HCT116 (cell line): Measurements from ENCODE around the gene CWH43.

ENCODE experiments used
- ELF1 ChIP-seq: IDR thresholded peaks from 2 replicates; pipeline ENCODE4 v1.6.1; 2012; ENCODE audit warnings: low read depth, borderline replicate concordance
- EZH2 ChIP-seq: fragments of 200-600 bp; sonication (generic); IDR thresholded peaks from 2 replicates; pipeline ENCODE4 v1.6.1; 2017; ENCODE audit warnings: antibody characterized with exemption, mixed run types
- EZH2phosphoT487 ChIP-seq: fragments of 200-600 bp; IDR thresholded peaks from 2 replicates; pipeline ENCODE4 v1.6.1; 2018; ENCODE audit warnings: antibody characterized with exemption, borderline replicate concordance
- POLR2A ChIP-seq: IDR thresholded peaks from 2 replicates; pipeline ENCODE4 v1.7.0; 2011; ENCODE audit warnings: borderline replicate concordance; ENCODE audit not compliant: insufficient read depth, insufficient read length; ENCODE audit errors: extremely low read depth
- SP1 ChIP-seq: IDR thresholded peaks from 2 replicates; pipeline ENCODE4 v1.6.1; 2012; ENCODE audit warnings: low read depth
- YY1 ChIP-seq: IDR thresholded peaks from 2 replicates; pipeline ENCODE4 v1.6.1; 2011; ENCODE audit warnings: low read length, low read depth, moderate library complexity, mild to moderate bottlenecking; ENCODE audit not compliant: insufficient replicate concordance; ENCODE audit errors: extremely low read depth
- TF ChIP-seq, protein P1 (sequence below), 3 experiments: fragments of 200-600 bp in 1 of 3; sonication (generic) in 1 of 3; IDR thresholded peaks in 2 of 3; conservative IDR thresholded peaks in 1 of 3; 2 replicates each; pipeline ENCODE4 v1.5.1; 2012 to 2017; ENCODE audit warnings: low read depth in 2 of 3, low read length in 2 of 3, antibody characterized with exemption in 1 of 3, borderline replicate concordance in 1 of 3, control low read depth in 1 of 3, mild to moderate bottlenecking in 1 of 3, mixed read lengths in 1 of 3, mixed run types in 1 of 3, moderate library complexity in 1 of 3; ENCODE audit not compliant: insufficient read depth in 1 of 3
- TF ChIP-seq, protein P2 (sequence below): IDR thresholded peaks from 2 replicates; pipeline ENCODE4 v1.6.1; 2012; ENCODE audit warnings: low read depth

- TF ChIP-seq, protein P1, sequence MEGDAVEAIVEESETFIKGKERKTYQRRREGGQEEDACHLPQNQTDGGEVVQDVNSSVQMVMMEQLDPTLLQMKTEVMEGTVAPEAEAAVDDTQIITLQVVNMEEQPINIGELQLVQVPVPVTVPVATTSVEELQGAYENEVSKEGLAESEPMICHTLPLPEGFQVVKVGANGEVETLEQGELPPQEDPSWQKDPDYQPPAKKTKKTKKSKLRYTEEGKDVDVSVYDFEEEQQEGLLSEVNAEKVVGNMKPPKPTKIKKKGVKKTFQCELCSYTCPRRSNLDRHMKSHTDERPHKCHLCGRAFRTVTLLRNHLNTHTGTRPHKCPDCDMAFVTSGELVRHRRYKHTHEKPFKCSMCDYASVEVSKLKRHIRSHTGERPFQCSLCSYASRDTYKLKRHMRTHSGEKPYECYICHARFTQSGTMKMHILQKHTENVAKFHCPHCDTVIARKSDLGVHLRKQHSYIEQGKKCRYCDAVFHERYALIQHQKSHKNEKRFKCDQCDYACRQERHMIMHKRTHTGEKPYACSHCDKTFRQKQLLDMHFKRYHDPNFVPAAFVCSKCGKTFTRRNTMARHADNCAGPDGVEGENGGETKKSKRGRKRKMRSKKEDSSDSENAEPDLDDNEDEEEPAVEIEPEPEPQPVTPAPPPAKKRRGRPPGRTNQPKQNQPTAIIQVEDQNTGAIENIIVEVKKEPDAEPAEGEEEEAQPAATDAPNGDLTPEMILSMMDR (IDR thresholded peaks at IDR 0.05 in 2 of 3, conservative IDR thresholded peaks at IDR 0.05 in 1 of 3; ENCODE audit: borderline replicate concordance in 1 of 3, insufficient read depth in 1 of 3, low read depth in 2 of 3, low read length in 2 of 3), result no peak
- TF ChIP-seq, protein P2, sequence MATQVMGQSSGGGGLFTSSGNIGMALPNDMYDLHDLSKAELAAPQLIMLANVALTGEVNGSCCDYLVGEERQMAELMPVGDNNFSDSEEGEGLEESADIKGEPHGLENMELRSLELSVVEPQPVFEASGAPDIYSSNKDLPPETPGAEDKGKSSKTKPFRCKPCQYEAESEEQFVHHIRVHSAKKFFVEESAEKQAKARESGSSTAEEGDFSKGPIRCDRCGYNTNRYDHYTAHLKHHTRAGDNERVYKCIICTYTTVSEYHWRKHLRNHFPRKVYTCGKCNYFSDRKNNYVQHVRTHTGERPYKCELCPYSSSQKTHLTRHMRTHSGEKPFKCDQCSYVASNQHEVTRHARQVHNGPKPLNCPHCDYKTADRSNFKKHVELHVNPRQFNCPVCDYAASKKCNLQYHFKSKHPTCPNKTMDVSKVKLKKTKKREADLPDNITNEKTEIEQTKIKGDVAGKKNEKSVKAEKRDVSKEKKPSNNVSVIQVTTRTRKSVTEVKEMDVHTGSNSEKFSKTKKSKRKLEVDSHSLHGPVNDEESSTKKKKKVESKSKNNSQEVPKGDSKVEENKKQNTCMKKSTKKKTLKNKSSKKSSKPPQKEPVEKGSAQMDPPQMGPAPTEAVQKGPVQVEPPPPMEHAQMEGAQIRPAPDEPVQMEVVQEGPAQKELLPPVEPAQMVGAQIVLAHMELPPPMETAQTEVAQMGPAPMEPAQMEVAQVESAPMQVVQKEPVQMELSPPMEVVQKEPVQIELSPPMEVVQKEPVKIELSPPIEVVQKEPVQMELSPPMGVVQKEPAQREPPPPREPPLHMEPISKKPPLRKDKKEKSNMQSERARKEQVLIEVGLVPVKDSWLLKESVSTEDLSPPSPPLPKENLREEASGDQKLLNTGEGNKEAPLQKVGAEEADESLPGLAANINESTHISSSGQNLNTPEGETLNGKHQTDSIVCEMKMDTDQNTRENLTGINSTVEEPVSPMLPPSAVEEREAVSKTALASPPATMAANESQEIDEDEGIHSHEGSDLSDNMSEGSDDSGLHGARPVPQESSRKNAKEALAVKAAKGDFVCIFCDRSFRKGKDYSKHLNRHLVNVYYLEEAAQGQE, result no peak
- TF ChIP-seq EZH2phosphoT487, result no peak
- no peak for TF ChIP-seq YY1
- TF ChIP-seq ELF1, result no peak
- no peak for TF ChIP-seq EZH2
- TF ChIP-seq SP1, result no peak
- TF ChIP-seq POLR2A, result no peak
Observed at GRCh38 chr4:49063670-49064069, 77.6 kb downstream of the CWH43 start.
